Endothelial cell (in vitro differentiated cells): Measurements from ENCODE around the gene L3MBTL3. TPM values are rescaled to one million over a fixed set of nuclear protein-coding genes. Genes with fewer than 3 reads are reported as not detected.
"Not testable (repeated sequence)": the region's sequence is repeated elsewhere in the genome, so short reads cannot be mapped to it uniquely, and the experiment has no call there.

Experiments used
- DNase-seq: peaks from one replicate; pipeline ENCODE4 v3.0.0; 2021; ENCODE audit warnings: low spot score
- H3K27ac Mint-ChIP-seq: one replicate; pipeline ENCODE4 v1.8.0; 2021; ENCODE audit warnings: mixed read lengths, inconsistent platforms; ENCODE audit not compliant: unreplicated experiment
- H3K27me3 Mint-ChIP-seq: one replicate; pipeline ENCODE4 v1.8.0; 2021; ENCODE audit warnings: mild to moderate bottlenecking, moderate library complexity, mixed read lengths, inconsistent platforms; ENCODE audit not compliant: unreplicated experiment
- H3K36me3 Mint-ChIP-seq: one replicate; pipeline ENCODE4 v1.8.0; 2021; ENCODE audit warnings: mild to moderate bottlenecking, low read depth, mixed read lengths, inconsistent platforms; ENCODE audit not compliant: unreplicated experiment
- H3K4me1 Mint-ChIP-seq: one replicate; pipeline ENCODE4 v1.8.0; 2021; ENCODE audit warnings: mild to moderate bottlenecking, mixed read lengths, inconsistent platforms; ENCODE audit not compliant: unreplicated experiment
- H3K4me3 Mint-ChIP-seq: one replicate; pipeline ENCODE4 v1.8.0; 2021; ENCODE audit warnings: mild to moderate bottlenecking, mixed read lengths, inconsistent platforms; ENCODE audit not compliant: unreplicated experiment
- H3K9me3 Mint-ChIP-seq: one replicate; pipeline ENCODE4 v1.8.0; 2021; ENCODE audit warnings: mixed read lengths, inconsistent platforms; ENCODE audit not compliant: unreplicated experiment
- total RNA-seq: library from RNA; stranded (reverse); fragmentation: NEBNext Ultra II Directional; extraction: Animal tissue kit (Norgen Biotek cat#: 25700); gene quantifications from one replicate; pipeline ENCODE4 v1.2.1, GENCODE V29; 2021; ENCODE audit not compliant: unreplicated experiment
- TF ChIP-seq, protein P1 (sequence below): fragments of 200-600 bp; sonication (generic); IDR thresholded peaks from one replicate; pipeline ENCODE4 v1.5.0; 2021; ENCODE audit warnings: antibody characterized with exemption; ENCODE audit not compliant: unreplicated experiment

The L3MBTL3 gene
- total RNA-seq, 1 donor from 2014 or later: 47.9 TPM

DNA sequence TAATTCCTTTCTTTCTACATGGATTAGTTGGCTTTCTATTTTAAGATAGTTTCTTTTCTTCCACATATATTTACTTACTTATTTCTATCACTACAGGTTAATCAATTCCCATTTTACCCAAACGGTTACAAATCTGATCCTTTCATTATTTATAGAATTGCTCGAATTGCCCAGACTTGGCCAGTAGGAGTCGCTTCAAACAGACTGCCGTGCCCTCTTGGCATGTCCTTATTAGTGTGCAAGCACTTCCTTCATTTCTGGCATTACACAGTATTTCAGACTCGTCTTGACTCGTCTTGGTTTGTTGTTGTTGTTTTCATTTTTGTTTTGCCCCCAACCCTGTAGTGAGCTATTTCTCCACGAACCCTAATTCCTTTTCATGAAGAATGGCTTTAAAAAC, 129.8 kb downstream of the L3MBTL3 start:
- Mint-ChIP-seq H3K27ac (no peak overlapping the region), H3K36me3 (peaks cover 8% of the 10 kb centered on the region), H3K9me3 (no peaks in the 10 kb centered on the region), H3K4me1 (no peaks in the 10 kb centered on the region), H3K4me3 (no peak overlapping the region), H3K27me3 (no peaks in the 10 kb centered on the region)
- TF ChIP-seq, protein P1, sequence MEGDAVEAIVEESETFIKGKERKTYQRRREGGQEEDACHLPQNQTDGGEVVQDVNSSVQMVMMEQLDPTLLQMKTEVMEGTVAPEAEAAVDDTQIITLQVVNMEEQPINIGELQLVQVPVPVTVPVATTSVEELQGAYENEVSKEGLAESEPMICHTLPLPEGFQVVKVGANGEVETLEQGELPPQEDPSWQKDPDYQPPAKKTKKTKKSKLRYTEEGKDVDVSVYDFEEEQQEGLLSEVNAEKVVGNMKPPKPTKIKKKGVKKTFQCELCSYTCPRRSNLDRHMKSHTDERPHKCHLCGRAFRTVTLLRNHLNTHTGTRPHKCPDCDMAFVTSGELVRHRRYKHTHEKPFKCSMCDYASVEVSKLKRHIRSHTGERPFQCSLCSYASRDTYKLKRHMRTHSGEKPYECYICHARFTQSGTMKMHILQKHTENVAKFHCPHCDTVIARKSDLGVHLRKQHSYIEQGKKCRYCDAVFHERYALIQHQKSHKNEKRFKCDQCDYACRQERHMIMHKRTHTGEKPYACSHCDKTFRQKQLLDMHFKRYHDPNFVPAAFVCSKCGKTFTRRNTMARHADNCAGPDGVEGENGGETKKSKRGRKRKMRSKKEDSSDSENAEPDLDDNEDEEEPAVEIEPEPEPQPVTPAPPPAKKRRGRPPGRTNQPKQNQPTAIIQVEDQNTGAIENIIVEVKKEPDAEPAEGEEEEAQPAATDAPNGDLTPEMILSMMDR: peak; percentile 21
- DNase-seq: no peak

DNA sequence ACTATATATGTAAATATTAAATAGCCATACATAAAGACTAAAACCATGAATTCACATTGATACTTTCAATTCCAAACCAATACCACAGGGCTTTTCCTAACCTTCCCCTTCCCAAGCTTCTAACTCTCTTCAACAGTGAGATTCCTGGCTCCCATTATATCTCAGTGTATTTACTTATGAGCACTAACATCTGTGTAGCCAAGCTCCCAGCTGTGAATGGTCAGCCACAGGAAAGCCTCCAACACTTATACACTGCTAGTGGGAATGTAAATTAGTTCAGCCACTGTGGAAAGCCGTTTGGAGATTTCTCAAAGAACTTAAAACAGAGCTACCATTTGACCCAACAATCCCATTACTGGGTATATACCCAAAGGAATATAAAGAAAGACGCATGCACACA, 130.6 kb downstream of the L3MBTL3 start:
- H3K9me3 Mint-ChIP-seq, H3K36me3 Mint-ChIP-seq: not testable (repeated sequence)

DNA sequence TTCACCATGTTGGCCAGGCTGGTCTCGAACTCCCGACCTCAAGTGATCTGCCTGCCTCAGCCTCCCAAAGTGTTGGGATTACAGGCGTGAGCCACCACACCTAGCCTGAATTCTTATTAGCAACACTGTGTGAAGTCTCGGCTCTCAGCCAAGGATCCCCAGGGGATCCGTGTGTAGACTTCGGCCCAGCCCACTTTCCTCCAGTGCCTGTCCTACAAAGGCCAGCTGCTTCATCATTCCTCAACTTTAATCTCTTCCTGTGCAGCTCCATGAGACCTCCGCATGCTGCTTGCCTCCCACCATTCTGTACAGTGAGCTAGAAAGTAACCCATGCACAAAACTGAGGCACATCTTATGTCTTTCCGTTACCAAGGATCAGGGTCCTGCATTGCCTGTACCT, 132.5 kb downstream of the L3MBTL3 start:
- no peak for DNase-seq
- H3K4me3 Mint-ChIP-seq: no peak overlapping the region
- no peak overlapping the region for H3K27ac Mint-ChIP-seq
- no peaks in the 10 kb centered on the region for H3K27me3 Mint-ChIP-seq
- H3K36me3 Mint-ChIP-seq: peaks cover 4% of the 10 kb centered on the region
- H3K4me1 Mint-ChIP-seq: no peaks in the 10 kb centered on the region
- TF ChIP-seq, protein P1: no peak
- H3K9me3 Mint-ChIP-seq: no peaks in the 10 kb centered on the region

More for the DNA sequence above, 130.6 kb downstream of the L3MBTL3 start:
- H3K27me3 Mint-ChIP-seq, H3K27ac Mint-ChIP-seq, H3K4me3 Mint-ChIP-seq, DNase-seq, H3K4me1 Mint-ChIP-seq: not testable (repeated sequence)

DNA sequence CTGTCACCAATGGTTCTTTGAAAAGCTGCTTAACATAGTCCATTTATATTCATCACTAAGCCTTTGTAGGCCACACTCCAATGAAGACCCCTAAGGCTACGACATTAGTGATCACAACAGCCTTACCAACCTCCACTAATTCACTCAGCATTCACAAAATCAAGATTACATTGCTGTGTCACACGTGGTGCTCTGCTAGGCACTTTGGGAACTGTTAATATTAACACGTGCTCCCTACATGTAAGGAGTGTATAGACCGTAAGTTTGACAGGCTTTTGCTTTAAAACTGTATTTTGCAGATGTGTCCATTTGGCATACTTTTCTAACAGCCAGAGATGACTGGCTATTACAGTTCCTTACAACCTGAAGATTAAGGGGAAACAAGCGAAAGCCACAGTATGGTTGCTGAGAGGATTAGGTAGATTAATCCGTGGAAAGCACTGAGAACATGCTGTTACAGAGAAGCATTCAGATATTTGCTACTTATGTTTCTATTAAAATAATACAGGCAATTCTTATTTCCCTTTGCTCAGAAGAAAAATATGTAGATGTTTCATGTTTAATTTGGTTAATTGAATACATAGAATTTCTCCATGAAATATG, 134.6 kb downstream of the L3MBTL3 start:
- TF ChIP-seq, protein P1: no peak
- Mint-ChIP-seq H3K36me3 (peaks cover 3% of the 10 kb centered on the region), H3K4me1 (no peaks in the 10 kb centered on the region), H3K4me3 (no peak overlapping the region), H3K27me3 (no peaks in the 10 kb centered on the region), H3K9me3 (no peaks in the 10 kb centered on the region), H3K27ac (no peak overlapping the region)
- no peak for DNase-seq

DNA sequence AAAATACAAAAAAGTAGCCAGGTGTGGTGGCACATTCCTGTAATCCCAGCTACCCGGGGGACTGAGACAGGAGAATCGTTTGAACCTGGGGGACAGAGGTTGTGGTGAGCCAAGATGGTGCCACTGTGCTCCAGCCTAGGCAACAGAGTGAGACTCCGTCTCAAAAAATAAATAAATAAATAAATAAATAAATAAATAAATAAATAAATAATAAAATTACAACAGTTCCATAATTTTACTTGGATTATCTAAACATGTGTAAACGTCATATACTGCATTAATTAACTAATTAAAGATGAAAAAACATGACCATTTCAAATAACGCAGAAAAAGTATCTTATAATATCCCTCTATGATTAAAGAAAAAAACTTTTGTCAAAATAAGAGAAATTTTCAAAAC, 138.5 kb downstream of the L3MBTL3 start:
- Mint-ChIP-seq H3K4me1 (no peaks in the 10 kb centered on the region), H3K27ac (no peak overlapping the region), H3K9me3 (no peaks in the 10 kb centered on the region), H3K4me3 (no peak overlapping the region), H3K36me3 (no peaks in the 10 kb centered on the region), H3K27me3 (no peaks in the 10 kb centered on the region)
- DNase-seq: no peak
- TF ChIP-seq, protein P1: no peak
